Thyroid gland (tissue), 4 donors: ENCODE results near the gene CIAO3. TPM values are rescaled to one million over a fixed set of nuclear protein-coding genes. Genes with fewer than 3 reads are reported as not detected.
"Not testable (repeated sequence)": the region's sequence is repeated elsewhere in the genome, so short reads cannot be mapped to it uniquely, and the experiment has no call there.

Source experiments
- DNase-seq, 2 donors: peaks; one replicate each; pipeline ENCODE4 v3.0.0-alpha.2; 2019
- H3K27ac ChIP-seq, 3 donors: fragments of 200-600 bp; sonication (generic); 1 replicate in 2 of 3; 2 replicates in 1 of 3; pipeline ENCODE4 v1.5.1; 2016 to 2019; ENCODE audit warnings: mild to moderate bottlenecking in 1 of 3, moderate library complexity in 1 of 3
- H3K27me3 ChIP-seq: fragments of 200-600 bp; sonication (generic); one replicate; pipeline ENCODE4 v1.5.1; 2019
- H3K36me3 ChIP-seq, 2 donors: fragments of 200-600 bp; sonication (generic); one replicate each; pipeline ENCODE4 v1.5.1; 2016 to 2019
- H3K4me1 ChIP-seq, 2 donors: fragments of 200-600 bp; sonication (generic); one replicate each; pipeline ENCODE4 v1.5.1; 2017 to 2019
- H3K4me3 ChIP-seq, 3 donors: fragments of 200-600 bp; sonication (generic); replicated peaks in 1 of 3; 1 replicate in 2 of 3; 2 replicates in 1 of 3; pipeline ENCODE4 v1.5.1; 2016; ENCODE audit warnings: mild to moderate bottlenecking in 1 of 3
- H3K9me3 ChIP-seq: fragments of 200-600 bp; sonication (generic); one replicate; pipeline ENCODE4 v1.5.1; 2017
- CTCF ChIP-seq, 6 experiments: fragments of 200-600 bp in 3 of 6; fragments of 450-650 bp in 3 of 6; sonication (generic) in 3 of 6; IDR thresholded peaks; one replicate each; pipeline ENCODE4 v1.5.1; 2016 to 2019; ENCODE audit warnings: antibody characterized with exemption in 6 of 6, mild to moderate bottlenecking in 2 of 6, inconsistent platforms in 1 of 6, moderate library complexity in 1 of 6
- POLR2A ChIP-seq, 2 donors: fragments of 450-650 bp; IDR thresholded peaks; one replicate each; pipeline ENCODE4 v1.6.1; 2017; ENCODE audit warnings: antibody characterized with exemption in 2 of 2, mild to moderate bottlenecking in 2 of 2, moderate library complexity in 1 of 2
- WGBS, 2 donors: methylation state at CpG; one replicate each; pipeline ENCODE4 v1.1.5; 2017; 5-methylcytosine and 5-hydroxymethylcytosine counted together
- intact Hi-C: fragments of 100-400 bp; cut with DNase I; formaldehyde crosslinking; loops from one replicate; pipeline ENCODE4 v1.15.1; 2023
- total RNA-seq, 4 donors: library from RNA; depleted of rRNA; stranded (reverse); fragments of >200 nt; gene quantifications; one replicate each; pipeline ENCODE4 v1.2.3, GENCODE V29; 2016

The CIAO3 gene
- total RNA-seq, 4 donors from 2014 or later, result 38.7 to 53.8 (median 44.6) TPM

DNA sequence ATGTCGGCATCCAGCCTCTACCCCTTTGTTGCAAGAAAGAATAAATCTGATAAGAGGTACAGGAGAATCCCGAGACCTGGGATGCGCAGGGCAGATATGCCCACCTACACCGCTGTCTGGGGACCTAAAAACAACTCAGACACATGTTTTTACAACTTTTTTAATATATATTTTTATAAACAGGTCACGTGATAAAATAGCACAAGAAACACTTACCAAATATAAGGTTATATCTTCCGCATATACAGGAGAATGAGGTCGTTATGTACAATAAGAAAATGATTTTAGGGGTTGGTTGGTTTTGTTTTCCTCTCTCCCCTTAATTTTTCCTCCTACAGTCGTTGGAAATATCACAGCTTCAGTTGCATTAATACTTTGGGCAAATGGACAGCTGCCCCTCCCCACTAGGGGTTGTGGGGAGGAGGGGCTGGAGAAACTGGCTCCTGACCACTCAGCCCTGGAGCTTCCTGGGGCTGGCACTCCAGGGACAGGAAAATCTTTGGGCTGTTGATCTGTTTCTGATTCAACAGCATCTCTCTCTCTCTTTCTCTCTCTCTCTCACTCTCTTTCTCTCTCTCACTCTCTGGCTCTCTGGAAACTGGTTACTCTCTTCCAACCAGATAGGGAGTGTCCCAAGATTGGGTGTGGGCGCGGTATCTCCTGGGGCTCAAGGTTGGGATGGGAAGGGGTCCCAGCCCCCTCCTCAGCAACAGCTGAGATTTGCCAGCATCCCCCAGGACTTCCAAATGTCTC, 48.3 kb downstream of the CIAO3 start:
- intact Hi-C loops, result no loop called here
- Histone ChIP-seq H3K9me3 (no peaks in the 10 kb centered on the region), H3K4me1 (peaks cover 28 to 41% of the 10 kb centered on the region in 2 donors), H3K4me3 (no peak overlapping the region), H3K27me3 (no peaks in the 10 kb centered on the region), H3K36me3 (no peaks in the 10 kb centered on the region), H3K27ac (no peak overlapping the region)
- DNase-seq, result no peak
- TF ChIP-seq CTCF (IDR thresholded peaks at IDR 0.05), result no peak
- no peak for TF ChIP-seq POLR2A (IDR thresholded peaks at IDR 0.05)
- 64 to 72% methylated on average over 10 of the region's 10 CpGs for WGBS, 2 donors

GRCh38 chr16:691242-691641, 49.6 kb downstream of the CIAO3 start:
- peaks cover 28 to 40% of the 10 kb centered on the region in 2 donors for H3K4me1 ChIP-seq
- H3K27ac ChIP-seq, H3K36me3 ChIP-seq, H3K27me3 ChIP-seq, H3K4me3 ChIP-seq, intact Hi-C loops, H3K9me3 ChIP-seq, DNase-seq: not testable (repeated sequence)
- 88 to 90% methylated on average over 16 of the region's 16 CpGs for WGBS, 2 donors

- WGBS, 2 donors, result 87 to 91% methylated on average over 22 of the region's 26 CpGs
- peak overlapping the region in 2 of 3 donors; percentile 64 to 65 for H3K27ac ChIP-seq
- H3K4me3 ChIP-seq, result peak overlapping the region; percentile 26 to 92 (median 84)
- H3K27me3 ChIP-seq, result no peaks in the 10 kb centered on the region
- H3K4me1 ChIP-seq, result peaks cover 21 to 36% of the 10 kb centered on the region in 2 donors
- TF ChIP-seq POLR2A (IDR thresholded peaks at IDR 0.05), result no peak
- no peak for TF ChIP-seq CTCF (IDR thresholded peaks at IDR 0.05)
- intact Hi-C loops, result no loop called here
- DNase-seq, result no peak
- H3K9me3 ChIP-seq, result no peaks in the 10 kb centered on the region
- H3K36me3 ChIP-seq, result peaks cover 4 to 7% of the 10 kb centered on the region in 2 donors
Measured at GRCh38 chr16:689175-689897, 51.5 kb downstream of the CIAO3 start.

DNA sequence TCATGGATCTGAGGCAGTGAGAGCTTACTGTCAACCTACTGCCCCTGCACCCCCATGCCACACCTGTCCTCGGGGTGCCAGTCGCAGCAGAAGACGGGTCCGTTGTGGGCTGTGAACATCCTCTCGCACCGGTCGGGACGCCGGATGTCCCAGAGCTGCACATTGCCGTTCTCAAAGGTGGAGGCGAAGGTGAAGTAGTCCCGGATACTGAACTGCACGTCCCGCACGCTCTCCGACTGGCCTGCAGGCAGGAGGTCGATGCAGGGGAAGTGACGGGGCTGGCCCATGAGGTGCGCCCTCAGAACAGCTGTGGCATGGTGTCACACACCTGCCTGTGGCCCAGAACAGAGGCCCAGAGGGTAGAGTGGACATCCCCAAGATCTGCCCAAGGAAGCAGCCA, 53.3 kb downstream of the CIAO3 start:
- H3K4me3 ChIP-seq, result no peak overlapping the region
- peaks cover 8 to 11% of the 10 kb centered on the region in 2 donors for H3K36me3 ChIP-seq
- no peak overlapping the region for H3K27ac ChIP-seq
- WGBS, 2 donors, result 91 to 95% methylated on average over 16 to 19 of the region's 19 CpGs
- no peaks in the 10 kb centered on the region for H3K9me3 ChIP-seq
- DNase-seq, result no peak
- no peak for TF ChIP-seq CTCF (IDR thresholded peaks at IDR 0.05)
- no peak for TF ChIP-seq POLR2A (IDR thresholded peaks at IDR 0.05)
- peaks cover 27 to 43% of the 10 kb centered on the region in 2 donors for H3K4me1 ChIP-seq
- intact Hi-C loops, result no loop called here
- H3K27me3 ChIP-seq, result no peaks in the 10 kb centered on the region

DNA sequence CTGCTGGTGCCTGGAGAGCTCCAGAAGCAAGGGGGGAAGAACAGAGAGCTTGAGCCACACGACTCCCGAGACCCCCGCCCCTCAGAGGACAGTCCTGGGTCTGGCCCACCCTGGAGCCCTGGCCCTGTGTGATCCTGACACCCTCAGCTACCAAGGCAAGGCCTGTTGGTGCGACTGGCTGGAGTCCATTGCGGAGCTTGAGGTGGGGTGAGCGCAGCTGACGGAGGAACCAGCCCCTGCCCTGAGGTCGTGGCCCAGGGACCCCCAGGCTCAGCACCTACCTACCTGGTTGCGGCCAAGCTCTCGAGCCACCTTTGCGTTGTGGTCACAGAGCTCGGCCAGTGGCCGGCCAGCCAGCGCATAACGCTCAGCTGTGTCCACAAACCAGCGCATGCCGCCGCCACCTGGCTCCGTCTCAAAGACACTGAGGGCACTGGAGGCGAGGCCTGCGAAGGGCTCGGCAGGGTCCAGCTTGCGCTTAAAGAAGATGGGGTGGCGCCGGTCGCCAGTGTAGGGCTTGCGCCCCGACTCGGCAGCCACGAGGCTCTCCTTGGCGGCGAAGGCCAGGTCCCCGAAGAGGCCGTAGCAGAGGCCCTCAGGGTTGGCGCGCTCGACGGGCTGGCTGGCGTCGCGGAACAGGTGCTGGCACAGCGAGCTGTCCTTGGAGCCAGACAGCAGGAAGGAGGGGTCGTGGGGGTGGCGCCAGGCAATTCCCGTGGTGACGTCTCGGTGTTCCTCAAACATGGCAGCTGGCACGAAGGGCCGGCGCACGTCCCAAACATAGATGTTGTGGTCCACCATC, 54.1 kb downstream of the CIAO3 start:
- DNase-seq, result no peak
- H3K27me3 ChIP-seq, result no peaks in the 10 kb centered on the region
- H3K36me3 ChIP-seq, result peaks cover 16 to 20% of the 10 kb centered on the region in 2 donors
- no peaks in the 10 kb centered on the region for H3K9me3 ChIP-seq
- H3K4me1 ChIP-seq, result peaks cover 27 to 51% of the 10 kb centered on the region in 2 donors
- TF ChIP-seq POLR2A (IDR thresholded peaks at IDR 0.05), result no peak
- no peak for TF ChIP-seq CTCF (IDR thresholded peaks at IDR 0.05)
- intact Hi-C loops, result no loop called here
- 94 to 96% methylated on average over 24 to 44 of the region's 51 CpGs for WGBS, 2 donors
- no peak overlapping the region for H3K27ac ChIP-seq
- H3K4me3 ChIP-seq, result no peak overlapping the region
